Sigmoid colon (tissue), 7 donors: Measurements from ENCODE around the gene DNASE1L3. TPM values are rescaled to one million over a fixed set of nuclear protein-coding genes. Genes with fewer than 3 reads are reported as not detected.

ENCODE experiments used
- DNase-seq: peaks from one replicate; pipeline ENCODE4 v3.0.0-alpha.2; 2019
- H3K27ac ChIP-seq, 4 donors: fragments of 200-600 bp; sonication (generic); one replicate each; pipeline ENCODE4 v1.5.1; 2016 to 2019; ENCODE audit warnings: mild to moderate bottlenecking in 1 of 4
- H3K27me3 ChIP-seq, 3 donors: fragments of 200-600 bp; sonication (generic); one replicate each; pipeline ENCODE4 v1.5.1; 2019; ENCODE audit warnings: mild to moderate bottlenecking in 1 of 3
- H3K36me3 ChIP-seq, 4 donors: fragments of 200-600 bp; sonication (generic); one replicate each; pipeline ENCODE4 v1.5.1; 2016 to 2019
- H3K4me1 ChIP-seq, 4 donors: fragments of 200-600 bp; sonication (generic); one replicate each; pipeline ENCODE4 v1.5.1; 2017 to 2019
- H3K4me3 ChIP-seq, 4 donors: fragments of 200-600 bp; sonication (generic); one replicate each; pipeline ENCODE4 v1.5.1; 2017 to 2019; ENCODE audit warnings: mild to moderate bottlenecking in 2 of 4, moderate library complexity in 1 of 4
- H3K9me3 ChIP-seq, 4 donors: fragments of 200-600 bp in 3 of 4; sonication (generic) in 3 of 4; one replicate each; pipeline versions ENCODE4 v1.5.1 to v1.6.1; 2013 to 2019
- CTCF ChIP-seq, 4 experiments: fragments of 450-650 bp in 3 of 4; fragments of 200-600 bp in 1 of 4; IDR thresholded peaks; one replicate each; pipeline ENCODE4 v1.5.1; 2016 to 2019; ENCODE audit warnings: antibody characterized with exemption in 4 of 4, mild to moderate bottlenecking in 3 of 4, moderate library complexity in 2 of 4
- EP300 ChIP-seq, 4 donors: sonication (generic); formaldehyde crosslinking; IDR thresholded peaks; one replicate each; pipeline ENCODE4 v1.6.1; 2017; ENCODE audit warnings: antibody characterized with exemption in 4 of 4
- POLR2A ChIP-seq, 2 donors: fragments of 450-650 bp; IDR thresholded peaks; one replicate each; pipeline ENCODE4 v1.6.1; 2016; ENCODE audit warnings: antibody characterized with exemption in 2 of 2, mild to moderate bottlenecking in 2 of 2, moderate library complexity in 2 of 2
- POLR2AphosphoS5 ChIP-seq, 4 donors: sonication (generic); formaldehyde crosslinking; IDR thresholded peaks; one replicate each; pipeline ENCODE4 v1.6.1; 2017; ENCODE audit warnings: antibody characterized with exemption in 4 of 4
- WGBS, 2 donors: extraction: QIAGEN DNeasy Blood & Tissue Kit; methylation state at CpG; one replicate each; pipeline ENCODE4 v1.1.7; 2013; 5-methylcytosine and 5-hydroxymethylcytosine counted together
- intact Hi-C: fragments of 100-400 bp; cut with DNase I; formaldehyde crosslinking; loops from one replicate; pipeline ENCODE4 v1.15.1; 2023
- polyA plus RNA-seq, 3 donors: library from polyadenylated mRNA; stranded (reverse); fragments of 200-250 nt; gene quantifications; one replicate each; pipeline ENCODE4 v1.2.3, GENCODE V29; 2013
- total RNA-seq, 4 donors: library from RNA; depleted of rRNA; stranded (reverse); fragments of >200 nt; gene quantifications; one replicate each; pipeline ENCODE4 v1.1.0, GENCODE V29; 2016
- donor health status: healthy with polysubstance abuse.
- donor health status: Bipolar disorder and iron deficiency.
- donor health status: healthy.

The DNASE1L3 gene
- total and polyA plus RNA-seq, 7 donors: 0.27 to 69.8 (median 4.9) TPM; not detected in 1

- Histone ChIP-seq H3K27ac (no peak overlapping the region), H3K9me3 (no peaks in the 10 kb centered on the region), H3K4me3 (no peak overlapping the region), H3K36me3 (no peaks in the 10 kb centered on the region), H3K4me1 (no peaks in the 10 kb centered on the region), H3K27me3 (no peaks in the 10 kb centered on the region)
- 93 to 95% methylated on average over 7 of the region's 7 CpGs for WGBS, 2 donors
- intact Hi-C loops: loop anchor here (5.0 to 10.0 kb wide), 2 partner anchors 47 to 240 kb away; no protein-coding TSS in a partner anchor
- TF ChIP-seq POLR2AphosphoS5 (IDR thresholded peaks at IDR 0.05) (no peak), EP300 (IDR thresholded peaks at IDR 0.05) (no peak), POLR2A (IDR thresholded peaks at IDR 0.05) (no peak), CTCF (IDR thresholded peaks at IDR 0.05) (no peak)
- DNase-seq: no peak
Measured at GRCh38 chr3:58184982-58185360, 25.8 kb downstream of the DNASE1L3 start.

- TF ChIP-seq EP300 (IDR thresholded peaks at IDR 0.05) (no peak), POLR2A (IDR thresholded peaks at IDR 0.05) (no peak), CTCF (IDR thresholded peaks at IDR 0.05) (no peak), POLR2AphosphoS5 (IDR thresholded peaks at IDR 0.05) (no peak)
- Histone ChIP-seq H3K27ac (no peak overlapping the region), H3K9me3 (no peaks in the 10 kb centered on the region), H3K27me3 (no peaks in the 10 kb centered on the region), H3K36me3 (no peaks in the 10 kb centered on the region), H3K4me1 (no peaks in the 10 kb centered on the region), H3K4me3 (no peak overlapping the region)
- intact Hi-C loops: loop anchor here (10.0 kb wide), 1 partner anchor 240 kb away; no protein-coding TSS in a partner anchor
- WGBS, 2 donors: 93 to 94% methylated on average over 11 of the region's 11 CpGs
- DNase-seq: no peak
Measured at GRCh38 chr3:58184309-58184981, 26.3 kb downstream of the DNASE1L3 start.

- H3K36me3 ChIP-seq: no peaks in the 10 kb centered on the region
- TF ChIP-seq POLR2AphosphoS5 (IDR thresholded peaks at IDR 0.05) (no peak), EP300 (IDR thresholded peaks at IDR 0.05) (no peak), POLR2A (IDR thresholded peaks at IDR 0.05) (no peak), CTCF (IDR thresholded peaks at IDR 0.05) (no peak)
- 86 to 92% methylated on average over 12 of the region's 12 CpGs for WGBS, 2 donors
- H3K27ac ChIP-seq: no peak overlapping the region
- no peak for DNase-seq
- intact Hi-C loops: loop anchor here (10.0 kb wide), 1 partner anchor 241 kb away; no protein-coding TSS in a partner anchor
- H3K4me1 ChIP-seq: no peaks in the 10 kb centered on the region
- H3K4me3 ChIP-seq: no peak overlapping the region
- no peaks in the 10 kb centered on the region for H3K9me3 ChIP-seq
- no peaks in the 10 kb centered on the region for H3K27me3 ChIP-seq
Measured at GRCh38 chr3:58183891-58184290, 26.9 kb downstream of the DNASE1L3 start.

- 90 to 95% methylated on average over 1 of the region's 1 CpG for WGBS, 2 donors
- TF ChIP-seq POLR2AphosphoS5 (IDR thresholded peaks at IDR 0.05) (no peak), POLR2A (IDR thresholded peaks at IDR 0.05) (no peak), EP300 (IDR thresholded peaks at IDR 0.05) (no peak), CTCF (IDR thresholded peaks at IDR 0.05) (no peak)
- intact Hi-C loops: loop anchor here (10.0 kb wide), 1 partner anchor 242 kb away; no protein-coding TSS in a partner anchor
- H3K4me1 ChIP-seq: peaks cover 0 to 6% (median 2%) of the 10 kb centered on the region in 4 donors
- no peak for DNase-seq
- no peaks in the 10 kb centered on the region for H3K27me3 ChIP-seq
- H3K27ac ChIP-seq: no peak overlapping the region
- H3K4me3 ChIP-seq: no peak overlapping the region
- no peaks in the 10 kb centered on the region for H3K9me3 ChIP-seq
- H3K36me3 ChIP-seq: no peaks in the 10 kb centered on the region
Measured at GRCh38 chr3:58183221-58183620, 27.6 kb downstream of the DNASE1L3 start.
